Activated CD8-positive, alpha-beta memory T cell treated with anti-CD3 and anti-CD28 coated beads, Interleukin-2, amount 10 ng/mL, durations not matched to agents 7 days and 5 days (primary cell): ENCODE measurements around the gene GID4. TPM values are rescaled to one million over a fixed set of nuclear protein-coding genes. Genes with fewer than 3 reads are reported as not detected.

Source experiments
- ATAC-seq: fragments of 150-1000 bp; cut with Tn5 transposase; one replicate; pipeline ENCODE4 v1.10.0; 2021; ENCODE audit warnings: moderate library complexity
- CTCF ChIA-PET: fragments of 350-600 bp; sonication (Branson Sonifier 250); formaldehyde crosslinking; loops from one replicate; lab custom pipeline; 2021; ENCODE audit warnings: antibody characterized with exemption; lab: Charles Lee
- DNase-seq: peaks from one replicate; pipeline ENCODE4 v3.0.0-alpha.2; 2020
- H3K27ac Mint-ChIP-seq: one replicate; pipeline ENCODE4 v1.8.0; 2021; ENCODE audit warnings: mild to moderate bottlenecking, mixed read lengths
- H3K27me3 Mint-ChIP-seq: one replicate; pipeline ENCODE4 v1.8.0; 2021; ENCODE audit warnings: mixed read lengths
- H3K36me3 Mint-ChIP-seq: one replicate; pipeline ENCODE4 v1.8.0; 2021; ENCODE audit warnings: mild to moderate bottlenecking, mixed read lengths
- H3K4me1 Mint-ChIP-seq: one replicate; pipeline ENCODE4 v1.8.0; 2021; ENCODE audit warnings: mixed read lengths
- H3K4me3 Mint-ChIP-seq: one replicate; pipeline ENCODE4 v1.8.0; 2021; ENCODE audit warnings: mild to moderate bottlenecking, moderate library complexity, mixed read lengths
- H3K9me3 Mint-ChIP-seq: one replicate; pipeline ENCODE4 v1.8.0; 2022; ENCODE audit warnings: low read depth, mixed read lengths
- total RNA-seq, 2 experiments: library from RNA; stranded (reverse); gene quantifications; one replicate each; pipeline ENCODE4 v1.2.3, GENCODE V29; 2021

GID4 gene
- total RNA-seq, 2 experiments from 2014 or later, result 8.7 to 11.0 TPM

GRCh38 chr17:18102640-18103039 is 63.4 kb downstream of the GID4 start:
- peaks cover 7% of the 10 kb centered on the region for H3K36me3 Mint-ChIP-seq
- no peak overlapping the region for H3K27ac Mint-ChIP-seq
- no peaks in the 10 kb centered on the region for H3K9me3 Mint-ChIP-seq
- DNase-seq (no peak), ATAC-seq (no peak)
- no peaks in the 10 kb centered on the region for H3K27me3 Mint-ChIP-seq
- no peaks in the 10 kb centered on the region for H3K4me1 Mint-ChIP-seq
- CTCF ChIA-PET, result no interaction called here
- H3K4me3 Mint-ChIP-seq, result no peak overlapping the region

- Mint-ChIP-seq H3K27ac (no peak overlapping the region), H3K4me1 (no peaks in the 10 kb centered on the region), H3K4me3 (no peak overlapping the region), H3K36me3 (peaks cover 4% of the 10 kb centered on the region), H3K27me3 (no peaks in the 10 kb centered on the region), H3K9me3 (no peaks in the 10 kb centered on the region)
- no peak for DNase-seq
- ATAC-seq, result no peak
- CTCF ChIA-PET, result no interaction called here
Observed at GRCh38 chr17:18105027-18105426, 65.8 kb downstream of the GID4 start.

GRCh38 chr17:18105595-18105994 is 66.4 kb downstream of the GID4 start:
- H3K36me3 Mint-ChIP-seq, result peaks cover 4% of the 10 kb centered on the region
- no peak overlapping the region for H3K4me3 Mint-ChIP-seq
- CTCF ChIA-PET, result no interaction called here
- ATAC-seq (no peak), DNase-seq (no peak)
- H3K9me3 Mint-ChIP-seq, result no peaks in the 10 kb centered on the region
- H3K27ac Mint-ChIP-seq, result no peak overlapping the region
- no peaks in the 10 kb centered on the region for H3K27me3 Mint-ChIP-seq
- H3K4me1 Mint-ChIP-seq, result no peaks in the 10 kb centered on the region

GRCh38 chr17:18106211-18106610 is 67.0 kb downstream of the GID4 start:
- Mint-ChIP-seq H3K4me1 (no peaks in the 10 kb centered on the region), H3K27me3 (no peaks in the 10 kb centered on the region), H3K9me3 (no peaks in the 10 kb centered on the region), H3K36me3 (peaks cover 4% of the 10 kb centered on the region), H3K27ac (no peak overlapping the region), H3K4me3 (no peak overlapping the region)
- ATAC-seq (no peak), DNase-seq (no peak)
- CTCF ChIA-PET, result no interaction called here

- Mint-ChIP-seq H3K4me3 (no peak overlapping the region), H3K4me1 (no peaks in the 10 kb centered on the region), H3K27me3 (no peaks in the 10 kb centered on the region), H3K36me3 (peaks cover 4% of the 10 kb centered on the region), H3K9me3 (no peaks in the 10 kb centered on the region), H3K27ac (no peak overlapping the region)
- CTCF ChIA-PET, result interaction anchor here (0.7 kb wide), 1 partner anchor 965 kb away, joined by 3 read pairs; no protein-coding TSS in a partner anchor
- DNase-seq (no peak), ATAC-seq (no peak)
Observed at GRCh38 chr17:18107061-18107790, 68.0 kb downstream of the GID4 start.

GRCh38 chr17:18107971-18108370 is 68.8 kb downstream of the GID4 start:
- Mint-ChIP-seq H3K27me3 (no peaks in the 10 kb centered on the region), H3K9me3 (no peaks in the 10 kb centered on the region), H3K4me1 (no peaks in the 10 kb centered on the region), H3K27ac (no peak overlapping the region), H3K36me3 (peaks cover 4% of the 10 kb centered on the region), H3K4me3 (no peak overlapping the region)
- ATAC-seq, result no peak
- CTCF ChIA-PET, result no interaction called here
- no peak for DNase-seq

- DNase-seq, result no peak
- no peaks in the 10 kb centered on the region for H3K9me3 Mint-ChIP-seq
- no peaks in the 10 kb centered on the region for H3K27me3 Mint-ChIP-seq
- ATAC-seq, result no peak
- H3K4me1 Mint-ChIP-seq, result peaks cover 2% of the 10 kb centered on the region
- H3K36me3 Mint-ChIP-seq, result peaks cover 4% of the 10 kb centered on the region
- H3K27ac Mint-ChIP-seq, result no peak within 1 kb of the TSS
- H3K4me3 Mint-ChIP-seq, result no peak within 1 kb of the TSS
- CTCF ChIA-PET, result no interaction called here
Observed at GRCh38 chr17:18108401-18109312, 69.4 kb downstream of the GID4 start, which contains the start of gene MYO15A. Gene MYO15A, plus strand, starts transcription at chr17:18108756. Its CDS starts 10,045 bp downstream, at chr17:18118801.

- H3K4me1 Mint-ChIP-seq, result peaks cover 4% of the 10 kb centered on the region
- peaks cover 4% of the 10 kb centered on the region for H3K36me3 Mint-ChIP-seq
- no peak for DNase-seq
- CTCF ChIA-PET, result no interaction called here
- no peak for ATAC-seq
- no peaks in the 10 kb centered on the region for H3K9me3 Mint-ChIP-seq
- no peak overlapping the region for H3K27ac Mint-ChIP-seq
- H3K4me3 Mint-ChIP-seq, result no peak overlapping the region
- no peaks in the 10 kb centered on the region for H3K27me3 Mint-ChIP-seq
Observed at GRCh38 chr17:18109935-18110485, 70.8 kb downstream of the GID4 start.

GRCh38 chr17:18110636-18111145 is 71.5 kb downstream of the GID4 start:
- Mint-ChIP-seq H3K27me3 (no peaks in the 10 kb centered on the region), H3K4me1 (peaks cover 4% of the 10 kb centered on the region), H3K36me3 (peaks cover 4% of the 10 kb centered on the region), H3K9me3 (no peaks in the 10 kb centered on the region), H3K27ac (no peak overlapping the region), H3K4me3 (no peak overlapping the region)
- CTCF ChIA-PET, result no interaction called here
- DNase-seq (no peak), ATAC-seq (no peak)

GRCh38 chr17:18111330-18111971 is 72.2 kb downstream of the GID4 start:
- Mint-ChIP-seq H3K27ac (no peak overlapping the region), H3K9me3 (no peaks in the 10 kb centered on the region), H3K4me3 (no peak overlapping the region), H3K36me3 (peaks cover 4% of the 10 kb centered on the region), H3K27me3 (no peaks in the 10 kb centered on the region), H3K4me1 (peaks cover 4% of the 10 kb centered on the region)
- DNase-seq (no peak), ATAC-seq (no peak)
- CTCF ChIA-PET, result no interaction called here

- CTCF ChIA-PET, result no interaction called here
- H3K27me3 Mint-ChIP-seq, result no peaks in the 10 kb centered on the region
- H3K36me3 Mint-ChIP-seq, result peaks cover 1% of the 10 kb centered on the region
- no peak overlapping the region for H3K4me3 Mint-ChIP-seq
- peaks cover 4% of the 10 kb centered on the region for H3K4me1 Mint-ChIP-seq
- DNase-seq, result no peak
- no peak for ATAC-seq
- H3K9me3 Mint-ChIP-seq, result peaks cover 5% of the 10 kb centered on the region
- H3K27ac Mint-ChIP-seq, result no peak overlapping the region
Observed at GRCh38 chr17:18115517-18115916, 76.3 kb downstream of the GID4 start.

- Mint-ChIP-seq H3K36me3 (peaks cover 1% of the 10 kb centered on the region), H3K4me3 (no peak overlapping the region), H3K27me3 (no peaks in the 10 kb centered on the region), H3K27ac (no peak overlapping the region), H3K4me1 (peaks cover 4% of the 10 kb centered on the region), H3K9me3 (peaks cover 5% of the 10 kb centered on the region)
- no peak for ATAC-seq
- CTCF ChIA-PET, result interaction anchor here (0.6 kb wide), 1 partner anchor 542 kb away, joined by 3 read pairs; no protein-coding TSS in a partner anchor
- DNase-seq, result no peak
Observed at GRCh38 chr17:18116078-18116477, 76.9 kb downstream of the GID4 start.

- Mint-ChIP-seq H3K27me3 (no peaks in the 10 kb centered on the region), H3K4me1 (peaks cover 4% of the 10 kb centered on the region), H3K9me3 (peaks cover 5% of the 10 kb centered on the region), H3K36me3 (peaks cover 1% of the 10 kb centered on the region), H3K27ac (no peak overlapping the region), H3K4me3 (no peak overlapping the region)
- CTCF ChIA-PET, result interaction anchor here (1.1 kb wide), 1 partner anchor 23 kb away, joined by 3 read pairs; no protein-coding TSS in a partner anchor
- DNase-seq (no peak), ATAC-seq (no peak)
Observed at GRCh38 chr17:18117533-18117932, 78.3 kb downstream of the GID4 start.
